Measurements from ENCODE around the gene CRYGA. TPM values are rescaled to one million over a fixed set of nuclear protein-coding genes. Genes with fewer than 3 reads are reported as not detected.

Gene CRYGA
- not detected in 2 replicates for polyA plus RNA-seq (2012; rRNA removed)
- not detected in 2 replicates for polyA plus RNA-seq (2012; cell fraction: cytosol; rRNA removed)
- polyA plus RNA-seq (2012; cell fraction: nucleus; rRNA removed), result not detected in 2 replicates

- no peak within 1 kb of the TSS for H2AFZ ChIP-seq (ENCODE audit: low read depth)
- H3K4me1 ChIP-seq (ENCODE audit: control insufficient read depth in 1 of 2, insufficient read depth in 2 of 2, low read depth in 1 of 2, low read length in 1 of 2), result no peaks in the 10 kb centered on the region
- H3K9me3 ChIP-seq, result no peaks in the 10 kb centered on the region
- no peak within 1 kb of the TSS for H3K27ac ChIP-seq (ENCODE audit: low read depth in 2 of 2, low read length in 1 of 2)
- ChIA-PET POLR2A (no interaction called here), CTCF (interaction anchor here (4.4 kb wide), 1 partner anchor 12 kb away, joined by 28 read pairs; no protein-coding TSS in a partner anchor)
- no peaks in the 10 kb centered on the region for H3K36me3 ChIP-seq (replicated peaks in 1 of 2; ENCODE audit: control insufficient read depth in 1 of 2, insufficient read depth in 2 of 2, low read length in 1 of 2)
- no peaks in the 10 kb centered on the region for H3K27me3 ChIP-seq (ENCODE audit: insufficient read depth)
- 56% methylated on average over 2 of the region's 2 CpGs for WGBS (ENCODE audit: low lambda C conversion rate)
- H3K9ac ChIP-seq, result no peak within 1 kb of the TSS
- no peak within 1 kb of the TSS for H3K4me2 ChIP-seq
- DNase-seq, result no peak
- no peaks in the 10 kb centered on the region for H4K20me1 ChIP-seq (ENCODE audit: insufficient read depth)
- no peak for TF ChIP-seq RCOR1 (IDR thresholded peaks at IDR 0.05; ENCODE audit: low read length)
- TF ChIP-seq TCF12 (IDR thresholded peaks at IDR 0.05), result no peak
- TF ChIP-seq USF2 (IDR thresholded peaks at IDR 0.05; ENCODE audit: borderline replicate concordance, low read depth, low read length), result no peak
- no peak for TF ChIP-seq POLR2AphosphoS5 (IDR thresholded peaks at IDR 0.05; ENCODE audit: low read depth, low read length)
- no peak for TF ChIP-seq FOSL2 (IDR thresholded peaks at IDR 0.05; ENCODE audit: borderline replicate concordance, low read depth)
- no peak for TF ChIP-seq GATA2 (CRISPR knock-in tag; IDR thresholded peaks at IDR 0.05)
- no peak for TF ChIP-seq MEF2A (IDR thresholded peaks at IDR 0.05; ENCODE audit: borderline replicate concordance, low read depth)
- TF ChIP-seq SIN3A (IDR thresholded peaks at IDR 0.05; ENCODE audit: borderline replicate concordance, low read depth, low read length), result no peak
- no peak for TF ChIP-seq CHD2 (IDR thresholded peaks at IDR 0.05; ENCODE audit: low read length, partially characterized antibody)
- no peak for TF ChIP-seq IRF3 (IDR thresholded peaks at IDR 0.05; ENCODE audit: low read depth, low read length)
- no peak for TF ChIP-seq EP300 (IDR thresholded peaks at IDR 0.05; ENCODE audit: borderline replicate concordance in 1 of 2, low read depth in 1 of 2, low read length in 1 of 2)
- no peak for TF ChIP-seq TAF1 (IDR thresholded peaks at IDR 0.05; ENCODE audit: borderline replicate concordance, low read depth, low read length)
- TF ChIP-seq RAD21 (IDR thresholded peaks at IDR 0.05; ENCODE audit: low read length), result no peak
- no peak for TF ChIP-seq SMC3 (IDR thresholded peaks at IDR 0.05; ENCODE audit: low read depth, low read length)
- no peak for TF ChIP-seq ELF1 (IDR thresholded peaks at IDR 0.05)
- no peaks in the 10 kb centered on the region for H3K9me2 ChIP-seq
- no peaks in the 10 kb centered on the region for H3K79me2 ChIP-seq (ENCODE audit: insufficient read depth)
- H3K4me3 ChIP-seq (ENCODE audit: low read depth in 2 of 2, low read length in 1 of 2), result no peak within 1 kb of the TSS
- H3F3A ChIP-seq (replicated peaks; ENCODE audit: insufficient read depth), result no peaks in the 10 kb centered on the region
These were observed at the start of gene CRYGA for GRCh38 chr2:208163489-208163888. CRYGA (minus strand) TSS chr2:208163589; CDS start chr2:208163556, 33 bp downstream.

- H3K79me2 ChIP-seq (ENCODE audit: insufficient read depth), result no peaks in the 10 kb centered on the region
- H3K4me3 ChIP-seq (ENCODE audit: low read depth in 2 of 2, low read length in 1 of 2), result no peak overlapping the region
- H3K27ac ChIP-seq (ENCODE audit: low read depth in 2 of 2, low read length in 1 of 2), result no peak overlapping the region
- 64% methylated on average over 9 of the region's 9 CpGs for WGBS (ENCODE audit: low lambda C conversion rate)
- TF ChIP-seq RFX5 (IDR thresholded peaks at IDR 0.05; ENCODE audit: low read length) (no peak), NFIC (IDR thresholded peaks at IDR 0.05; ENCODE audit: borderline replicate concordance) (no peak), RAD21 (IDR thresholded peaks at IDR 0.05; ENCODE audit: low read length) (no peak), SIN3A (IDR thresholded peaks at IDR 0.05; ENCODE audit: borderline replicate concordance, low read depth, low read length) (no peak)
- no peak for DNase-seq
- no peaks in the 10 kb centered on the region for H3K27me3 ChIP-seq (ENCODE audit: insufficient read depth)
- no peaks in the 10 kb centered on the region for H3K9me2 ChIP-seq
- ChIA-PET POLR2A (no interaction called here), CTCF (interaction anchor here (1.0 kb wide), 1 partner anchor 43 kb away, joined by 4 read pairs; the partner anchor contains the start of gene IDH1)
- no peak overlapping the region for H2AFZ ChIP-seq (ENCODE audit: low read depth)
- no peak overlapping the region for H3K9ac ChIP-seq
- no peaks in the 10 kb centered on the region for H3K4me1 ChIP-seq (ENCODE audit: control insufficient read depth in 1 of 2, insufficient read depth in 2 of 2, low read depth in 1 of 2, low read length in 1 of 2)
- H3K4me2 ChIP-seq, result no peak overlapping the region
- H3K9me3 ChIP-seq, result no peaks in the 10 kb centered on the region
- no peaks in the 10 kb centered on the region for H3K36me3 ChIP-seq (replicated peaks in 1 of 2; ENCODE audit: control insufficient read depth in 1 of 2, insufficient read depth in 2 of 2, low read length in 1 of 2)
- no peaks in the 10 kb centered on the region for H3F3A ChIP-seq (replicated peaks; ENCODE audit: insufficient read depth)
- H4K20me1 ChIP-seq (ENCODE audit: insufficient read depth), result no peaks in the 10 kb centered on the region
These were observed 47.5 kb upstream of the CRYGA start for GRCh38 chr2:208210688-208211451.
